IgD-negative memory B cell (primary cell): ENCODE measurements around the gene MCF2L. TPM values are rescaled to one million over a fixed set of nuclear protein-coding genes. Genes with fewer than 3 reads are reported as not detected.

ENCODE experiments used
- H3K27ac Mint-ChIP-seq, 3 donors: one replicate each; pipeline ENCODE4 v1.8.0; 2020 to 2022; ENCODE audit warnings: mild to moderate bottlenecking in 3 of 3, mixed read lengths in 3 of 3, moderate library complexity in 1 of 3
- H3K27me3 Mint-ChIP-seq: one replicate; pipeline ENCODE4 v1.8.0; 2021; ENCODE audit warnings: mixed read lengths
- H3K36me3 Mint-ChIP-seq: one replicate; pipeline ENCODE4 v1.8.0; 2020; ENCODE audit warnings: mild to moderate bottlenecking, mixed read lengths
- H3K4me1 Mint-ChIP-seq, 3 donors: one replicate each; pipeline ENCODE4 v1.8.0; 2020 to 2022; ENCODE audit warnings: mixed read lengths in 3 of 3, mild to moderate bottlenecking in 1 of 3
- H3K4me3 Mint-ChIP-seq, 4 donors: one replicate each; pipeline ENCODE4 v1.8.0; 2020 to 2022; ENCODE audit warnings: mild to moderate bottlenecking in 4 of 4, mixed read lengths in 4 of 4, moderate library complexity in 3 of 4
- H3K9me3 Mint-ChIP-seq, 3 donors: one replicate each; pipeline ENCODE4 v1.8.0; 2020 to 2021; ENCODE audit warnings: mixed read lengths in 3 of 3, mild to moderate bottlenecking in 1 of 3
- polyA plus RNA-seq: library from polyadenylated mRNA; unstranded; fragments of 300-500 nt; fragmentation: Illumina TruSeq; gene quantifications from one replicate; pipeline ENCODE4 v1.2.3, GENCODE V29; 2021

MCF2L gene, protein sequence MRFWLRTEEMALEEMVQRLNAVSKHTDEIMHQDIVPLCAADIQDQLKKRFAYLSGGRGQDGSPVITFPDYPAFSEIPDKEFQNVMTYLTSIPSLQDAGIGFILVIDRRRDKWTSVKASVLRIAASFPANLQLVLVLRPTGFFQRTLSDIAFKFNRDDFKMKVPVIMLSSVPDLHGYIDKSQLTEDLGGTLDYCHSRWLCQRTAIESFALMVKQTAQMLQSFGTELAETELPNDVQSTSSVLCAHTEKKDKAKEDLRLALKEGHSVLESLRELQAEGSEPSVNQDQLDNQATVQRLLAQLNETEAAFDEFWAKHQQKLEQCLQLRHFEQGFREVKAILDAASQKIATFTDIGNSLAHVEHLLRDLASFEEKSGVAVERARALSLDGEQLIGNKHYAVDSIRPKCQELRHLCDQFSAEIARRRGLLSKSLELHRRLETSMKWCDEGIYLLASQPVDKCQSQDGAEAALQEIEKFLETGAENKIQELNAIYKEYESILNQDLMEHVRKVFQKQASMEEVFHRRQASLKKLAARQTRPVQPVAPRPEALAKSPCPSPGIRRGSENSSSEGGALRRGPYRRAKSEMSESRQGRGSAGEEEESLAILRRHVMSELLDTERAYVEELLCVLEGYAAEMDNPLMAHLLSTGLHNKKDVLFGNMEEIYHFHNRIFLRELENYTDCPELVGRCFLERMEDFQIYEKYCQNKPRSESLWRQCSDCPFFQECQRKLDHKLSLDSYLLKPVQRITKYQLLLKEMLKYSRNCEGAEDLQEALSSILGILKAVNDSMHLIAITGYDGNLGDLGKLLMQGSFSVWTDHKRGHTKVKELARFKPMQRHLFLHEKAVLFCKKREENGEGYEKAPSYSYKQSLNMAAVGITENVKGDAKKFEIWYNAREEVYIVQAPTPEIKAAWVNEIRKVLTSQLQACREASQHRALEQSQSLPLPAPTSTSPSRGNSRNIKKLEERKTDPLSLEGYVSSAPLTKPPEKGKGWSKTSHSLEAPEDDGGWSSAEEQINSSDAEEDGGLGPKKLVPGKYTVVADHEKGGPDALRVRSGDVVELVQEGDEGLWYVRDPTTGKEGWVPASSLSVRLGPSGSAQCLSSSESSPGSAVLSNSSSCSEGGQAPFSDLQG
- 1.7 TPM for polyA plus RNA-seq

DNA sequence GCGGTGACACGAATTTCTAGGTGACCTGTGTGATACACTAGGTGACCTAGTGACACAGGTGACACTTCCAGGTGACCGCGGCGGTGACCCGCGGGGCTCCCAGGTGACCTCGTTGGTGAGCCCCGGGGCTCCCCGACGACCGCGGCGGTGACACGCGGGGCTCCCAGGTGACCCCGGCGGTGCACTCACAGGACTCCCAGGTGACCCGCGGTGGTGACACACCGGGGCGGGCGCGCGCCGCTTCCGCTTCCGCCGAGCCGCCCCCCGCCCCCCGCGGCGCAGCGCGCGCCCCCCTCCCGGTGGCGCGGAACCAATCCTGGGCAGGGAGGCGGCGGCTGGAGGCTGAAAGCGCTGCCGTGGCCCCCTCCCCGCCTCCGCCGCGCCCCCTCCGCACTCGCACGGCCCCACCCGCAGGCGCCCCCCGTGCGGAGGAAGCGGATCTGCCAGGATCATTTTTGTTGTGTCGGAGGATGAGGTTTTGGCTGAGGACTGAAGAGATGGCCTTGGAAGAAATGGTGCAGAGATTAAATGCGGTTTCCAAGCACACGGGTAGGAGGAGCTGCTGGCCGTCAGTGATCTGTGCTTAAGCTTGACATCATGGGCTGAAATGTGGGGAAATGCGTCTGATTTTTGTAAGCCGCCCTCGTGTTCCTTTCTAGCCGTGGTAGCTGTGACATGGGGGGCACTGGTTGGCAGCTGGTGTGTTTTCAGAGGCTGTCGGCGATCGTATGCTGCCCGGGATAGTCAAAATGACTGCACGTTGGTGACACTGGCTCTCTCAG is at the start of gene MCF2L:
MCF2L (plus strand) TSS at position 305 of the 782 bp plus-strand sequence; CDS start at position 471, 166 bp downstream.
- Mint-ChIP-seq H3K4me1 (peaks cover 10 to 16% (median 11%) of the 10 kb centered on the region in 3 donors), H3K9me3 (peaks cover 0 to 5% (median 0%) of the 10 kb centered on the region in 3 donors), H3K27me3 (peaks cover 21% of the 10 kb centered on the region), H3K27ac (peak within 1 kb of the TSS; percentile 8 to 88 (median 73)), H3K36me3 (no peaks in the 10 kb centered on the region), H3K4me3 (peak within 1 kb of the TSS; percentile 86 to 98 (median 88))

DNA sequence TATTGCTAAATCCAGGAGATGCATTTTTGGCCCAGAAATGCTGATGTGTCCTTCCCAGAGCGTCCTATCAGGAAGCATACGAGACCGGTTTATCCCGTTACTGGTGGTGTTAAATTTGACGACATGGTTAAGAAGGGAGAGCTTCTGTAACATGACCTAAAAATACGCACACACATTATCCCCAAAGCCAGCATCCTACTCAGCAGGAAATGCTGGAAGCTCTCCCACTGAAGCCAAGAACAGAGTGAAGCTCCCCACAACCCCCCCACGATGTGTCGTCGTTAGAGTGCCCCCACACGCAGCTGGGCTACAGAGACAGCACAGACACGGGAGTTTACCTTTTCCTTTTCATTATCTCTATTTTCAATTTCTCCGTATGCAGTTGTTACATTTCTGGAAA is 45.1 kb upstream of the MCF2L start:
- H3K27me3 Mint-ChIP-seq: no peaks in the 10 kb centered on the region
- H3K4me3 Mint-ChIP-seq: no peak overlapping the region
- no peaks in the 10 kb centered on the region for H3K36me3 Mint-ChIP-seq
- H3K4me1 Mint-ChIP-seq: peaks cover 0 to 2% (median 0%) of the 10 kb centered on the region in 3 donors
- no peak overlapping the region for H3K27ac Mint-ChIP-seq
- peaks cover 0 to 8% (median 0%) of the 10 kb centered on the region in 3 donors for H3K9me3 Mint-ChIP-seq

DNA sequence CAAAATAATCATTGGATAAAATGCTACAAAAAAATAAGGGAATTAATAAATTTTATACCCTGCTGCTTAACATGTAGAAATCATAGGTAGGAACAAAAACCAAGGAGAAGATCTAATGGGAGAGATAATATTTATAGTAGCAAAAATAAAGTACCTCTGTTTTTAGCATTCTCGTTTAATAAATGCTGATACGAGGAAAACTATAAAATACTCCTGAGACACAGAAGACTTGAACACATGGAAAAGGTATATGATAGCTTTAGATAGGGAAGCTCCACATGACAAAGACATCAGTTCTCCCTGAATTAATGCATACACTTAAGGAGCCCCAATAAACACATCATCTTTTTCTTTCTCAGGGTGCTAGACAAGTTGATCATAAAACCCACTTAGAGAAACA is 44.6 kb upstream of the MCF2L start:
- no peak overlapping the region for H3K4me3 Mint-ChIP-seq
- H3K4me1 Mint-ChIP-seq: peaks cover 0 to 4% (median 0%) of the 10 kb centered on the region in 3 donors
- H3K27ac Mint-ChIP-seq: no peak overlapping the region
- peaks cover 3% of the 10 kb centered on the region for H3K27me3 Mint-ChIP-seq
- H3K9me3 Mint-ChIP-seq: peaks cover 0 to 8% (median 0%) of the 10 kb centered on the region in 3 donors
- peaks cover 2% of the 10 kb centered on the region for H3K36me3 Mint-ChIP-seq

DNA sequence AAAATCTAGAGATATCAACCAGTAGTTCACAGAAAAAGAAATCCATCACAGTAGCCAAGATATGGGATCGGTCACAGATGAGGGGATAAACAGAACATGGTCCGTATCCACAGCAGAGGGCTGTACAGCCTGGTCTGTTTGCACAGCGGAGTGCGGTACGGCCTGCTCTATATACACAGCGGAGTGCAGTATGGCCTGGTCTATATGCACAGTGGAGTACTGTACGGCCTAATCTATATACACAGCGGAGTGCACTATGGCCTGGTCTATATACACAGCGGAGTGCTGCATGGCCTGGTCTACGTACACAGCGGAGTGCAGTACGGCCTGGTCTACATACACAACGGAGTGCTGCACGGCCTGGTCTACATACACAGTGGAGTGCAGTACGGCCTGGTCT is 43.0 kb upstream of the MCF2L start:
- peaks cover 0 to 12% (median 0%) of the 10 kb centered on the region in 3 donors for H3K9me3 Mint-ChIP-seq
- no peak overlapping the region for H3K4me3 Mint-ChIP-seq
- peaks cover 12% of the 10 kb centered on the region for H3K27me3 Mint-ChIP-seq

DNA sequence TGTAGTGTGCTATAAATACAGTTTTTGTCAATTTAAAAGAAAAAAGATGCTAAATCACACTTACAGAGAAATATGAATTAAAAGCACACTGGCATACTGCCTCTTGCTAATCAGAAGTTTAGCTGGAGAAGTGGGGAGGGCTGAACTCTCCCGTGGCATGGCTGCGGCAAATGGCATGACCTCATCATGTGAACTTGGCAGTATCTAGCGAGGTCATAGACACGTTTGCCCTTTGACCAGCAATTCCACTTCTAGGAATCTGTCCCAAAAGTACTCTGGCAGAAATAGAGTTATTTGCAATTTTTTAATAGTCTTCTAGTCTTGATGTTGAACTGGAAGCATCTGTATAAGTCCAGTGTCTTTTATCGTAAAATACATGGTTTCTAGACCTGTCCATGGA is 42.0 kb upstream of the MCF2L start:
- H3K27ac Mint-ChIP-seq: no peak overlapping the region
- H3K27me3 Mint-ChIP-seq: peaks cover 14% of the 10 kb centered on the region
- peaks cover 2% of the 10 kb centered on the region for H3K36me3 Mint-ChIP-seq
- peaks cover 0 to 6% (median 4%) of the 10 kb centered on the region in 3 donors for H3K4me1 Mint-ChIP-seq
- peaks cover 0 to 12% (median 0%) of the 10 kb centered on the region in 3 donors for H3K9me3 Mint-ChIP-seq
- H3K4me3 Mint-ChIP-seq: no peak overlapping the region

More for the DNA sequence above, 43.0 kb upstream of the MCF2L start:
- Mint-ChIP-seq H3K36me3 (peaks cover 2% of the 10 kb centered on the region), H3K4me1 (peaks cover 0 to 6% (median 4%) of the 10 kb centered on the region in 3 donors), H3K27ac (no peak overlapping the region)

DNA sequence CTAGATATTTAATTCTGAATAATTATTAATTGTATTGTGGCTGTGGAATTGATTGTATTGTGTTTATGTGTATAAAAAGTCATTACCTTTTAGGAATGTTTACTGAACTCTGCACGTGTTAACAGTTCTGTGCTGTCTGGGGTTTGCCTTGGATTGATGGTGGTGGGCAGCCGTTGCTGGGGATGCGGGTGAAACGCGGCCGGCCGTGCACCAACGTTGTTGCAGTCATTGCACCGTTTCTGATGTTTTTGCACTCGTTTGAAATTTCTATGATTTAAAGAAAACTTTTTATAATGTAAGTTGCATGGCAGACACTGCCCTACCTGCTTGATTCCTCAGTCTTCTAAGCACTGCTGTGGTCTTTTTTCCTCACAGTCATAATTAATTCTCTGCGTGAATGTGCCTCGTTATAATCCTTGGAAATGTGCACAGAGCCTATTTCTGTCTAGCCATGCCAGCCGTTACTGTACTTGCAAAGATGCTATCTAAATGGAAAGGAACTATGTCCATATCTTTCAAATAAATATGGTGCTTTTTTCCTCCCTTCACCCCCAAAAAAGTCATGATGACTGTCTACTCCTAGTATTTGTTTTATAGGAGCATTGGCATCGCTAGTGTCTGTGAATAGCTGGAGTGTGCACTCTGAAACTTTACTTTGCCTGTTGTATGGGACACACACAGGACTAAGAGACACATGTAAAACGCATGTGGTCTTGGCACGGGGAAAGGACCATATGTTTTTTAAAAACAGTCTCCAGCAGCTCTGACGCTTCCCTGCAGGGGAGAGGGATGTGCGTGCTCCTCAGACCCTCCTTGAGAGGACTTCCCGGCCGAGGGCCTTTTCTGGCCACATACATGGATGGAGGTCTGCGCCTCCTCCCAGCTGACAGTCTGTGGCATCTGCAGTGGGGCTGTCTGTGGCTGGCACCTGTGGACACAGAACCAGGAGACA is 40.7 kb upstream of the MCF2L start:
- Mint-ChIP-seq H3K36me3 (peaks cover 2% of the 10 kb centered on the region), H3K27ac (no peak overlapping the region), H3K9me3 (peaks cover 0 to 12% (median 0%) of the 10 kb centered on the region in 3 donors), H3K4me3 (no peak overlapping the region), H3K27me3 (peaks cover 15% of the 10 kb centered on the region), H3K4me1 (peaks cover 0 to 6% (median 4%) of the 10 kb centered on the region in 3 donors)

DNA sequence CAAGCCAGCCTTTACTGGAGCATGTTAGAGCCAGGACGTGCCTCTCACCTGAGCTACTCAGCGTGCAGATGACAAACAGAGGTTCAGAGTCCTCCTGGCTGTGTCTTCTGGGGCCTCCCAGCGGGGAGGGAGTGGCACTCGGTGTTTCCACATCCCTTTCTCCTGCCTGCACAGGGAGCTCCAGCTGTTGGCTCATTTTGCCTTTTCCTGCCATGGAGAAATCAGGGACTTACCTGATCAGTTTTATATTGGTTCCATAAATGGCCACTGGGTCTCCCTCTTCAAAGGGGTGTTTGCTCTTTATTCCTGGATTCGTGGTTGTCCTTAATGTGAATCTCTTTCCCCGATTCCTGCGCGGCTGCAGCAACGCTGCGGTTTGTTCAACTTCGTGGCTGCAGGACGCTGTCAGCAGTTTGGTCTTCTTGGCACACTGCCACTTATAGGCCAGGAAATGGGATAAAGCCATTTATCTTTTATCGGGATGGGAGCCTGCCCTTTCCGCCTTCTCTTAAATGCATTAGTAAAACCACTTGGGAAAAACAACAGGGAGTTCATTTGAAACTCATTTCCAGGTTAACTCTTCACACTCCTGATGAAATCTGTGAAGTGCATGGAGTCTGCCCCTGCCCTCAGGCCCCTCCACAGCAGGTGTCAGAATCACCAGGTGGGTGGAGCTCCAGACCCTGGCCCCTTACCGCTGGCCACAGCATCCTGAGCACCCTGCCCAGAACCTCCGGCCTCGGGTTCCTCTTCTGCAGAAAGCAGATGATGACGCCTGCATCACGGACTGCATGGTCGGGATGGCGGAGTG is 39.8 kb upstream of the MCF2L start:
- peaks cover 2% of the 10 kb centered on the region for H3K36me3 Mint-ChIP-seq
- H3K9me3 Mint-ChIP-seq: peaks cover 0 to 12% (median 0%) of the 10 kb centered on the region in 3 donors
- peaks cover 20% of the 10 kb centered on the region for H3K27me3 Mint-ChIP-seq
- H3K27ac Mint-ChIP-seq: no peak overlapping the region
- peak overlapping the region in 2 of 4 donors; percentile 36 to 74 for H3K4me3 Mint-ChIP-seq
- H3K4me1 Mint-ChIP-seq: peaks cover 0 to 6% (median 4%) of the 10 kb centered on the region in 3 donors

DNA sequence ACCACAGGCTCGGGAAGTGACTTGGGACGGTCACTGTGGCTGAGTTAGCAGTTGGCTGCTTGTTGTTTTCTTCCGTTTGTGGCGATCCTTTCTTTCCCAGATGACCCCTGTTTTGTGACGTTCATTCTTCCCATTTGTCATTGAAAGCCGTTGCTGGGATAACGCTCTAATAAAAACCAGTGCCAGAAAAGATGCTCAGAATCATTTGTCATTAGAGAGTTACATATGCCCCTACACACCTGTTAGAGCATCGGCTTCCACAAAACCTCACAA is 39.3 kb upstream of the MCF2L start:
- H3K27me3 Mint-ChIP-seq: peaks cover 20% of the 10 kb centered on the region
- H3K4me1 Mint-ChIP-seq: peaks cover 0 to 6% (median 4%) of the 10 kb centered on the region in 3 donors
- H3K9me3 Mint-ChIP-seq: peaks cover 0 to 12% (median 0%) of the 10 kb centered on the region in 3 donors
- H3K36me3 Mint-ChIP-seq: peaks cover 2% of the 10 kb centered on the region
- H3K27ac Mint-ChIP-seq: no peak overlapping the region
- peak overlapping the region in 1 of 4 donors; percentile 51 for H3K4me3 Mint-ChIP-seq

DNA sequence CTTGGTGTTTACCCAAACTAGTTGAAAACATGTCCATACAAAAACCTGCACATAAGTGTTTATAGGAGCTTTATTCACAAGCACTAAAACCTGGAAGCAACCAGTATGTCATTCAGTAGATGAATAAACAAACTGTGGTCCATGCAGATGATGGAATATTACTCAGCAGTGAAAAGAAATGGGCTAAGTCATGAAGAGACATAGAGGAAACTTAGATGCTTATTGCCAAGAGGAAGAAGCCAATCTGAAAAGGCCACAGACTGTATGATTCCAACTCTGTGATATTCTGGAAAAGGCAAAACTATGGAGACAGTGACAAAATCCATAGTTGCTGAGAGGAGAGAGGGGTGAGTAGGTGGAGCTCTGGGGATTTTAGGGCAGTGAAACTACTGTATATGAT is 38.8 kb upstream of the MCF2L start:
- no peak overlapping the region for H3K27ac Mint-ChIP-seq
- H3K9me3 Mint-ChIP-seq: peaks cover 0 to 12% (median 0%) of the 10 kb centered on the region in 3 donors
- no peak overlapping the region for H3K4me3 Mint-ChIP-seq
- H3K36me3 Mint-ChIP-seq: peaks cover 2% of the 10 kb centered on the region
- peaks cover 0 to 6% (median 4%) of the 10 kb centered on the region in 3 donors for H3K4me1 Mint-ChIP-seq
- H3K27me3 Mint-ChIP-seq: peaks cover 20% of the 10 kb centered on the region

DNA sequence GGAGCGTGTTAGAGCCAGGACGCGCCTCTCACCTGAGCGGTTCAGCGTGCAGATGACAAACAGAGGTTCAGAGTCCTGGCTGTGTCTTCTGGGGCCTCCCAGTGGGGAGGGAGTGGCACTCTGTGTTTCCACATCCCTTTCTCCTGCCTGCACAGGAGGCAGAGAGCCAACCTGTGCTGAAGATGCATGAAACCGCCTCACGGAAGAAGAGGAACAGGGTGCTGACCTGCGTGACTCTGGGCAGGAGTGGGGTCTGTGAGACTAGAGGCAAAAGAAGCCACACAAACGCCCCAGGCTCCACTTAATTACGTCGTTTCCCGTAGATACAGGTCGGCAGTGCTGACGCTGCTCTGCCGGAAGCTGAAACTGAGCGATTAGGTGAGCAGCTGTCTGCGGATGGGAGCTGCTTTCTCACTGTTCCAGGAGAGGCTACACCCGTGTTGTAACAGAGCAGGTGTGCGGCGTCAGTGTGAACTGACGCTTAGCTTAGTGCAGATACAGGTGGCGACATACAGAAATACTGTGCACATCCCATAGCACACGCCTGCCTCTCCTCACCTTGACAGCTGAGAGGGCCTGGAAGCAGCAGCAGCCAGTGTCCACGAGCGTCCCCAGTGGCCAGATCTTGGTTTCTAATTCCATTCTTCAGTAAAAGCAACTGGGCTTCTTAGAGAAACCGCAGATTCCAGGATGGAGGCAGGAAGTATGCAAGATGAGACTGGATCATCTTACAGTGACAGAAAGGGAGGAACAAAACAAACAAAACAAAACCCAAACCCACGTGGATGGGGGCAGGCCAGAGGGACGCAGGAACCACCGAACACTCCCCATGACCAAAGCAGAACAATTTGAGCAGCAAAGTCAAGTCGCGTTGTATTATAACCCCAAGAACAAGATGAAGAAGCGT is 37.7 kb upstream of the MCF2L start:
- Mint-ChIP-seq H3K4me1 (peaks cover 0 to 6% (median 4%) of the 10 kb centered on the region in 3 donors), H3K4me3 (no peak overlapping the region), H3K27me3 (peaks cover 21% of the 10 kb centered on the region), H3K27ac (no peak overlapping the region), H3K36me3 (peaks cover 3% of the 10 kb centered on the region), H3K9me3 (peaks cover 0 to 12% (median 0%) of the 10 kb centered on the region in 3 donors)

DNA sequence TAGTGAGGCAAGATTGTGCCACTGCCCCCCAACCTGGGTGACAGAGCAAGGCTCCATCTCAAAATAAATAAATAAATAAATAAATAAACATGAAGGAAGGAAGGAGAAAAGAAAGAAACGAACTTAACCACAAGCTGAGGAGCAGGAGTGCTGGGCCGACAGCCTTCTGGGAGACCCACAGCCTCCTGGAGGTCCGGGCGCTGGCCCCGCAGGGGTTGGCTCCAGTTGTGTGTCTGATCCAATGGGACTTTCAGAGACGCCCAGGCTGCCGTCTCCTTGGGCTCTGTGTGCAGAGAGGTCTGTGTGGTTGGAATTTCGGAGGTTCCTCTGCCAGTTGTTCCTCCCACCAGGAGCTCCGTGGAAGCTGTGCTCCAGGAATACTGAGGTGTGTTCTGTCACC is 36.0 kb upstream of the MCF2L start:
- Mint-ChIP-seq H3K4me1 (peaks cover 0 to 6% (median 4%) of the 10 kb centered on the region in 3 donors), H3K27ac (no peak overlapping the region), H3K4me3 (no peak overlapping the region), H3K9me3 (peaks cover 0 to 9% (median 0%) of the 10 kb centered on the region in 3 donors), H3K27me3 (peaks cover 24% of the 10 kb centered on the region), H3K36me3 (peaks cover 6% of the 10 kb centered on the region)

DNA sequence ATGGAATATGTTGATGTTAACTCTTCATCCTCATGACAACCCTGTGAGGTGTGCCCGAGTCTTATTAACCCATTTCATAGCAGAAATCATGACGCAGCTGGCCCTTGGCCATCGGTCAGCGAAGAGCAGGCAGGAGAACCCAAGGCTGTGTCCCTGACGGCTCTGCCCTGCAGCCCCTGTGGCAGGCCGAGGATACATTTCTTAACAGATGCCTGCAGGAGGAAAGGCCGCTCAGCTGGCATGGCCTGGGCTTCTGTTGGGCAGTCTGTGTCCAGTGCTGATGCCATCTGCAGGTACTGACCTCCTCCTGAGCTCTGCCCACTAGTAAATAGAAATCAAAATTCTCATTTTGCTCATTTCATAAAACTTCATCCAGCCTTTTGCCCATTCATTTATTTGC is 35.4 kb upstream of the MCF2L start:
- H3K27ac Mint-ChIP-seq: no peak overlapping the region
- H3K36me3 Mint-ChIP-seq: peaks cover 6% of the 10 kb centered on the region
- H3K27me3 Mint-ChIP-seq: peaks cover 24% of the 10 kb centered on the region
- H3K4me3 Mint-ChIP-seq: no peak overlapping the region
- peaks cover 0 to 9% (median 0%) of the 10 kb centered on the region in 3 donors for H3K9me3 Mint-ChIP-seq
- H3K4me1 Mint-ChIP-seq: peaks cover 0 to 4% (median 4%) of the 10 kb centered on the region in 3 donors
